GM06990 (cell line): Measurements from ENCODE around the gene PELI2.

Source experiments
- DNase-seq: peaks from one replicate; pipeline ENCODE4 v3.0.0-alpha.2; 2011; ENCODE audit not compliant: insufficient read length; ENCODE audit errors: extremely low read depth
- H3K27me3 ChIP-seq: replicated peaks from 2 replicates; pipeline ENCODE4 v1.6.0; 2011; ENCODE audit warnings: low read length; ENCODE audit not compliant: control insufficient read depth, insufficient read depth
- H3K36me3 ChIP-seq: 2 replicates; pipeline ENCODE4 v1.5.1; 2011; ENCODE audit warnings: low read length; ENCODE audit not compliant: control insufficient read depth, insufficient read depth
- H3K4me3 ChIP-seq: replicated peaks from 2 replicates; pipeline ENCODE4 v1.5.1; 2011; ENCODE audit warnings: low read depth, mild to moderate bottlenecking, control low read depth, low read length
- TF ChIP-seq, protein P1 (sequence below): IDR thresholded peaks from 2 replicates; pipeline ENCODE4 v1.5.1; 2011; ENCODE audit warnings: low read length, control low read depth, mild to moderate bottlenecking, inconsistent platforms; ENCODE audit not compliant: insufficient read depth, poor library complexity, severe bottlenecking

Gene PELI2

DNA sequence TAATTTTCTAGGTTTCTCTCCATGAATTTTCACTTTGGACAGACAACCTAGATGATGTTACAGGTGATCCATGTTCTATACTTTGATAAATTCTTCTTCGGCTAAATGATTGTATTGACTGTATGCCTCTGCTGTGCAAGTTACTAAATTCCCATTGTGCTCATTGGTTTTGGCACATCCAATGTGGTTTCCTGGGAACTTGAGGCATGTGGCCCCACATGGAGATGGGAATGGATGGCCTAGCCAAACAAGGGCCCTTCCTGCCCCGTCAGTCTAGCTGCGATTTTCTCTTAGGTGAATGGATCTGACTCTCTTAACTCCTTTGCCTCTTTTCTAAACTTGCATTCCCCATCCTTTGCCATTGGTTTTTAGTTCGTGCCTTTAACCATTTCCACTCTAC, 186.2 kb downstream of the PELI2 start:
- H3K27me3 ChIP-seq: no peaks in the 10 kb centered on the region
- TF ChIP-seq, protein P1, sequence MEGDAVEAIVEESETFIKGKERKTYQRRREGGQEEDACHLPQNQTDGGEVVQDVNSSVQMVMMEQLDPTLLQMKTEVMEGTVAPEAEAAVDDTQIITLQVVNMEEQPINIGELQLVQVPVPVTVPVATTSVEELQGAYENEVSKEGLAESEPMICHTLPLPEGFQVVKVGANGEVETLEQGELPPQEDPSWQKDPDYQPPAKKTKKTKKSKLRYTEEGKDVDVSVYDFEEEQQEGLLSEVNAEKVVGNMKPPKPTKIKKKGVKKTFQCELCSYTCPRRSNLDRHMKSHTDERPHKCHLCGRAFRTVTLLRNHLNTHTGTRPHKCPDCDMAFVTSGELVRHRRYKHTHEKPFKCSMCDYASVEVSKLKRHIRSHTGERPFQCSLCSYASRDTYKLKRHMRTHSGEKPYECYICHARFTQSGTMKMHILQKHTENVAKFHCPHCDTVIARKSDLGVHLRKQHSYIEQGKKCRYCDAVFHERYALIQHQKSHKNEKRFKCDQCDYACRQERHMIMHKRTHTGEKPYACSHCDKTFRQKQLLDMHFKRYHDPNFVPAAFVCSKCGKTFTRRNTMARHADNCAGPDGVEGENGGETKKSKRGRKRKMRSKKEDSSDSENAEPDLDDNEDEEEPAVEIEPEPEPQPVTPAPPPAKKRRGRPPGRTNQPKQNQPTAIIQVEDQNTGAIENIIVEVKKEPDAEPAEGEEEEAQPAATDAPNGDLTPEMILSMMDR: no peak
- H3K36me3 ChIP-seq: no peaks in the 10 kb centered on the region
- no peak overlapping the region for H3K4me3 ChIP-seq
- no peak for DNase-seq

DNA sequence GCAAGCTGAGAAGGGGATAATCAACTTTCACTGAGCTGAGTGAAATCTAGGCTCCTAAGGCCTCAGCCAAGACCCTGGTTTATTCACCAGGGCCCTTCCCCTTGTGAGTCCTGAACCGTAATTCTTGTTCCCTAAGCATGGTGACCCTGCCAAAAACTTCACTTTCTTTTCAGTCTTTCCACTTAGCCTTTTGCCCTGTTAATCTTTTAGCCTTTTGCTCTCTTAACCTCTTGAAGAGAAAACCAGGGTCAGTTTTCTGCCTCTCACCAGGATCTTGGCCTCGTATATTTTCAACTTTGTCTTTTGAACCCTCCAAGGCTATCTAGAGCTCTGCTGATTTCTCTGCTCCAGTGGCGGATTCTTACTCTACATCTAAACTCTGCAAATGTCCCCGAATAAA, 191.0 kb downstream of the PELI2 start:
- TF ChIP-seq, protein P1: no peak
- Histone ChIP-seq H3K36me3 (no peaks in the 10 kb centered on the region), H3K4me3 (no peak overlapping the region), H3K27me3 (no peaks in the 10 kb centered on the region; the same call in none of the 2 replicates)
- no peak for DNase-seq

- TF ChIP-seq, protein P1: no peak
- DNase-seq: no peak
- H3K27me3 ChIP-seq: no peaks in the 10 kb centered on the region; the same call in none of the 2 replicates
- no peak overlapping the region for H3K4me3 ChIP-seq
- H3K36me3 ChIP-seq: no peaks in the 10 kb centered on the region
Observed at GRCh38 chr14:56310643-56311042, 192.4 kb downstream of the PELI2 start.

- Histone ChIP-seq H3K4me3 (no peak overlapping the region), H3K36me3 (no peaks in the 10 kb centered on the region), H3K27me3 (no peaks in the 10 kb centered on the region; the same call in none of the 2 replicates)
- TF ChIP-seq, protein P1: no peak
- DNase-seq: no peak
Observed at GRCh38 chr14:56313789-56314188, 195.6 kb downstream of the PELI2 start.

GRCh38 chr14:56318393-56319115, 200.3 kb downstream of the PELI2 start:
- H3K36me3 ChIP-seq: no peaks in the 10 kb centered on the region
- no peaks in the 10 kb centered on the region for H3K27me3 ChIP-seq
- DNase-seq: no peak
- no peak overlapping the region for H3K4me3 ChIP-seq
- TF ChIP-seq, protein P1: no peak
